ENCODE data around the gene PCDHGA8. TPM values are rescaled to one million over a fixed set of nuclear protein-coding genes. Genes with fewer than 3 reads are reported as not detected.

Gene PCDHGA8
- total RNA-seq, 1 experiment from 2014 or later: not detected

- H3K27ac ChIP-seq (ENCODE audit: low read depth, low read length): no peak overlapping the region
- H3K4me3 ChIP-seq (replicated peaks in 1 of 2; ENCODE audit: low read depth in 1 of 2, low read length in 2 of 2): no peak overlapping the region
- H3K9me3 ChIP-seq (ENCODE audit: control insufficient read depth in 1 of 2, insufficient read depth in 1 of 2, low read depth in 1 of 2, low read length in 2 of 2): no peaks in the 10 kb centered on the region
- no peaks in the 10 kb centered on the region for H4K20me1 ChIP-seq (ENCODE audit: insufficient read depth)
- H3K9ac ChIP-seq (ENCODE audit: low read length): no peak overlapping the region
- no TSS peak for BruUV-seq (replicated peaks)
- H3K27me3 ChIP-seq (ENCODE audit: insufficient read depth, low read length): no peaks in the 10 kb centered on the region
- ChIA-PET RAD21 (ENCODE audit: low non-redundant PET in 1 of 2, low total read pairs in 2 of 2, uncharacterized antibody in 2 of 2, unreplicated experiment in 2 of 2) (no interaction called here), CTCF (interaction anchor here (1.6 kb wide), 1 partner anchor 120 kb away, joined by 3 read pairs; no protein-coding TSS in a partner anchor), POLR2A (no interaction called here)
- H2AFZ ChIP-seq (ENCODE audit: low read depth, low read length, poor library complexity, severe bottlenecking): no peak overlapping the region
- no peaks in the 10 kb centered on the region for H3K36me3 ChIP-seq (ENCODE audit: control insufficient read depth in 1 of 2, insufficient read depth in 2 of 2, low read length in 2 of 2)
- no peak for DNase-seq (ENCODE audit: low read depth, low spot score)
- no peaks in the 10 kb centered on the region for H3K9me2 ChIP-seq (ENCODE audit: insufficient read depth)
- no peak for TF ChIP-seq TCF7L2 (IDR thresholded peaks at IDR 0.05; ENCODE audit: borderline replicate concordance, extremely low read depth, insufficient read depth, insufficient read length)
- no peak for TF ChIP-seq SRF (IDR thresholded peaks at IDR 0.05; ENCODE audit: low read depth)
- no peak for TF ChIP-seq EZH2 (IDR thresholded peaks at IDR 0.05)
- no peak for TF ChIP-seq CBX3 (IDR thresholded peaks at IDR 0.05; ENCODE audit: low read depth)
- TF ChIP-seq REST (IDR thresholded peaks at IDR 0.05; ENCODE audit: low read depth): no peak
- no peak for TF ChIP-seq CEBPB (IDR thresholded peaks at IDR 0.05; ENCODE audit: low read depth)
- no peak for TF ChIP-seq YY1 (IDR thresholded peaks at IDR 0.05; ENCODE audit: extremely low read depth, insufficient replicate concordance, low read depth, low read length)
- TF ChIP-seq FOSL1 (IDR thresholded peaks at IDR 0.05; ENCODE audit: low read depth): no peak
- TF ChIP-seq SP1 (IDR thresholded peaks at IDR 0.05; ENCODE audit: low read depth): no peak
- TF ChIP-seq SIN3A (IDR thresholded peaks at IDR 0.05; ENCODE audit: low read depth): no peak
- TF ChIP-seq ZFX (IDR thresholded peaks at IDR 0.05): no peak
- TF ChIP-seq CTCF (IDR thresholded peaks at IDR 0.05 in 2 of 3, conservative IDR thresholded peaks at IDR 0.05 in 1 of 3; ENCODE audit: borderline replicate concordance in 1 of 3, insufficient read depth in 1 of 3, low read depth in 2 of 3, low read length in 2 of 3): no peak
- TF ChIP-seq, protein P1, sequence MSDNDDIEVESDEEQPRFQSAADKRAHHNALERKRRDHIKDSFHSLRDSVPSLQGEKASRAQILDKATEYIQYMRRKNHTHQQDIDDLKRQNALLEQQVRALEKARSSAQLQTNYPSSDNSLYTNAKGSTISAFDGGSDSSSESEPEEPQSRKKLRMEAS (IDR thresholded peaks at IDR 0.05): no peak
- TF ChIP-seq, protein P2, sequence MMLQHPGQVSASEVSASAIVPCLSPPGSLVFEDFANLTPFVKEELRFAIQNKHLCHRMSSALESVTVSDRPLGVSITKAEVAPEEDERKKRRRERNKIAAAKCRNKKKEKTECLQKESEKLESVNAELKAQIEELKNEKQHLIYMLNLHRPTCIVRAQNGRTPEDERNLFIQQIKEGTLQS (IDR thresholded peaks at IDR 0.05): no peak
- TF ChIP-seq EGR1 (IDR thresholded peaks at IDR 0.05; ENCODE audit: low read depth): no peak
- TF ChIP-seq POLR2AphosphoS5 (IDR thresholded peaks at IDR 0.05; ENCODE audit: low read depth, low read length): no peak
- no peak for TF ChIP-seq ZNF274 (IDR thresholded peaks at IDR 0.05; ENCODE audit: low read depth, low read length)
- TF ChIP-seq ELF1 (IDR thresholded peaks at IDR 0.05; ENCODE audit: borderline replicate concordance, low read depth): no peak
- no peak for TF ChIP-seq JUND (IDR thresholded peaks at IDR 0.05)
- H3K79me2 ChIP-seq (ENCODE audit: insufficient read depth, low read length): no peaks in the 10 kb centered on the region
- no peak overlapping the region for H3K4me2 ChIP-seq (ENCODE audit: low read length)
- intact Hi-C loops (cut with micrococcal nuclease): no loop called here
- no peaks in the 10 kb centered on the region for H3K4me1 ChIP-seq (ENCODE audit: control insufficient read depth in 1 of 2, insufficient read depth in 2 of 2, low read length in 2 of 2)
- ATAC-seq: no peak
Measured at GRCh38 chr5:141437221-141437620, 44.8 kb downstream of the PCDHGA8 start.

Measured in HCT116 (cell line).